B cell (primary cell): Measurements from ENCODE around the gene PRKCH. TPM values are rescaled to one million over a fixed set of nuclear protein-coding genes. Genes with fewer than 3 reads are reported as not detected.
A peak's percentile ranks its signal among the peaks of the same experiment; 100 is the strongest.

Experiments used
- ATAC-seq: fragments of 200-7000 bp; cut with Tn5 transposase; one replicate; pipeline ENCODE4 v1.10.0; 2021; ENCODE audit warnings: low read depth, mild to moderate bottlenecking, moderate number of reproducible peaks, moderate library complexity
- CTCF ChIA-PET: fragments of 350-600 bp; sonication (Branson Sonifier 250); formaldehyde crosslinking; loops from one replicate; lab custom pipeline; 2021; ENCODE audit warnings: antibody characterized with exemption, inconsistent platforms; lab: Charles Lee
- POLR2A ChIA-PET: fragments of 350-600 bp; sonication (Branson Sonifier 250); formaldehyde crosslinking; loops from one replicate; lab custom pipeline; 2021; ENCODE audit warnings: antibody characterized with exemption; lab: Charles Lee
- DNase-seq: peaks from one replicate; pipeline ENCODE4 v3.0.0; 2013
- H2AFZ ChIP-seq: 2 replicates; pipeline ENCODE4 v1.6.1; 2012; ENCODE audit warnings: mild to moderate bottlenecking, low read depth, low read length; ENCODE audit not compliant: insufficient read depth, poor library complexity, severe bottlenecking
- H3K27ac ChIP-seq, 2 donors: 1 replicate in 1 of 2; 2 replicates in 1 of 2; pipeline ENCODE4 v1.5.1; 2012 to 2013; ENCODE audit warnings: low read length in 2 of 2, mild to moderate bottlenecking in 2 of 2, moderate library complexity in 1 of 2
- H3K27me3 ChIP-seq, 4 experiments: fragments of 200-600 bp in 1 of 4; sonication (generic) in 1 of 4; replicated peaks in 1 of 4; 1 replicate in 2 of 4; 2 replicates in 2 of 4; pipeline versions ENCODE4 v1.6.1 to v1.7.0; 2013 to 2016; ENCODE audit warnings: low read length in 3 of 4, mild to moderate bottlenecking in 2 of 4, mixed read lengths in 1 of 4, moderate library complexity in 1 of 4; ENCODE audit not compliant: insufficient read depth in 4 of 4, control insufficient read depth in 3 of 4; ENCODE audit errors: control extremely low read depth in 1 of 4
- H3K36me3 ChIP-seq, 2 experiments: replicated peaks in 1 of 2; 1 replicate in 1 of 2; 2 replicates in 1 of 2; pipeline versions ENCODE4 v1.6.1 to v1.7.1; 2013; ENCODE audit warnings: low read length in 1 of 2; ENCODE audit not compliant: insufficient read depth in 2 of 2, control insufficient read depth in 1 of 2; ENCODE audit errors: control extremely low read depth in 1 of 2, extremely low read depth in 1 of 2
- H3K4me1 ChIP-seq, 2 donors: fragments of 200-600 bp in 1 of 2; sonication (generic) in 1 of 2; 1 replicate in 1 of 2; 2 replicates in 1 of 2; pipeline versions ENCODE4 v1.5.1 to v1.6.1; 2013 to 2017; ENCODE audit warnings: low read length in 2 of 2; ENCODE audit not compliant: control insufficient read depth in 2 of 2, insufficient read depth in 2 of 2
- H3K4me2 ChIP-seq: replicated peaks from 2 replicates; pipeline ENCODE3; 2012; ENCODE audit warnings: mild to moderate bottlenecking, low read depth, low read length; ENCODE audit not compliant: poor library complexity, severe bottlenecking
- H3K4me3 ChIP-seq, 5 experiments: fragments of 200-600 bp in 1 of 5; sonication (generic) in 1 of 5; 1 replicate in 3 of 5; 2 replicates in 2 of 5; pipeline versions ENCODE4 v1.5.1 to v1.7.0; 2011 to 2016; ENCODE audit warnings: low read length in 4 of 5, mild to moderate bottlenecking in 4 of 5, low read depth in 2 of 5, control low read depth in 1 of 5, moderate library complexity in 1 of 5; ENCODE audit not compliant: insufficient read depth in 1 of 5; ENCODE audit errors: control extremely low read depth in 1 of 5, extremely low read depth in 1 of 5
- H3K79me2 ChIP-seq: fragments of 200-600 bp; sonication (generic); one replicate; pipeline ENCODE4 v1.6.0; 2016; ENCODE audit warnings: low read length; ENCODE audit not compliant: control insufficient read depth, insufficient read depth
- H3K9ac ChIP-seq: fragments of 200-600 bp; sonication (generic); 2 replicates; pipeline ENCODE4 v1.6.1; 2017; ENCODE audit warnings: mild to moderate bottlenecking, low read length, moderate library complexity
- H3K9me3 ChIP-seq, 3 donors: one replicate each; pipeline versions ENCODE4 v1.6.1 to v1.7.1; 2013; ENCODE audit warnings: low read length in 2 of 3; ENCODE audit not compliant: control insufficient read depth in 2 of 3, insufficient read depth in 1 of 3; ENCODE audit errors: control extremely low read depth in 1 of 3
- H4K20me1 ChIP-seq: 2 replicates; pipeline ENCODE4 v1.6.0; 2012; ENCODE audit warnings: mild to moderate bottlenecking, low read length; ENCODE audit not compliant: insufficient read depth, control insufficient read depth, poor library complexity, severe bottlenecking
- H3K27ac Mint-ChIP-seq: one replicate; pipeline ENCODE4 v1.8.0; 2021; ENCODE audit warnings: mixed read lengths
- H3K27me3 Mint-ChIP-seq: one replicate; pipeline ENCODE4 v1.8.0; 2021; ENCODE audit warnings: mixed read lengths
- H3K4me1 Mint-ChIP-seq: one replicate; pipeline ENCODE4 v1.8.0; 2021; ENCODE audit warnings: mixed read lengths
- H3K4me3 Mint-ChIP-seq: one replicate; pipeline ENCODE4 v1.8.0; 2021; ENCODE audit warnings: mixed read lengths
- H3K9me3 Mint-ChIP-seq: one replicate; pipeline ENCODE4 v1.8.0; 2022; ENCODE audit warnings: mixed read lengths; ENCODE audit not compliant: insufficient read depth
- CTCF ChIP-seq: fragments of 200-600 bp; IDR thresholded peaks from one replicate; pipeline ENCODE4 v1.8.0; 2022; ENCODE audit warnings: antibody characterized with exemption, mild to moderate bottlenecking
- EZH2 ChIP-seq: IDR thresholded peaks from 2 replicates; pipeline ENCODE4 v1.6.1; 2012; ENCODE audit warnings: borderline replicate concordance, low read depth, mild to moderate bottlenecking, moderate library complexity, low read length; ENCODE audit not compliant: insufficient read depth, poor library complexity, severe bottlenecking
- WGBS: methylation state at CpG from one replicate; pipeline ENCODE4 v1.1.5; 2013; ENCODE audit warnings: missing lambda C conversion rate; ENCODE audit not compliant: insufficient coverage; 5-methylcytosine and 5-hydroxymethylcytosine counted together
- intact Hi-C: fragments of 100-400 bp; cut with micrococcal nuclease; formaldehyde crosslinking; loops from one replicate; pipeline ENCODE4 v1.10.0; 2022
- polyA plus RNA-seq: library from polyadenylated mRNA; depleted of rRNA; stranded (reverse); fragments of >200 nt; gene quantifications from 2 replicates; pipeline ENCODE4 v1.2.3, GENCODE V29; 2012
- total RNA-seq, 2 donors: library from RNA; stranded (reverse); fragments of 120-200 nt in 1 of 2; gene quantifications; 1 replicate in 1 of 2; 2 replicates in 1 of 2; pipeline versions ENCODE4 v1.2.3 to v1.2.4, GENCODE V29; 2013 to 2022

Gene PRKCH
- total and polyA plus RNA-seq, 2 donors (not counting 1 experiment from before 2014, with no cell fraction given) = 2.0 to 5.0 TPM

- Mint-ChIP-seq H3K4me1 (peaks cover 24% of the 10 kb centered on the region), H3K27ac (no peak overlapping the region), H3K9me3 (no peaks in the 10 kb centered on the region), H3K4me3 (no peak overlapping the region), H3K27me3 (no peaks in the 10 kb centered on the region)
- Histone ChIP-seq H3K4me1 (peaks cover 0 to 12% of the 10 kb centered on the region in 2 donors), H3K27me3 (no peaks in the 10 kb centered on the region), H2AFZ (no peak overlapping the region), H4K20me1 (no peaks in the 10 kb centered on the region), H3K4me2 (no peak overlapping the region), H3K9ac (no peak overlapping the region), H3K4me3 (no peak overlapping the region), H3K9me3 (no peaks in the 10 kb centered on the region), H3K36me3 (no peaks in the 10 kb centered on the region), H3K27ac (no peak overlapping the region), H3K79me2 (no peaks in the 10 kb centered on the region)
- intact Hi-C loops = loop anchor here (2.0 kb wide), 1 partner anchor 15 kb away; no protein-coding TSS in a partner anchor
- ATAC-seq = peak; percentile 33
- no peak for DNase-seq
- no peak for TF ChIP-seq CTCF
- no peak for TF ChIP-seq EZH2
- CTCF ChIA-PET = interaction anchor here (0.9 to 1.4 kb wide), 3 partner anchors 10 to 53 kb away, joined by 3 to 4 read pairs (median 4); no protein-coding TSS in a partner anchor
- 76% methylated on average over 16 of the region's 16 CpGs for WGBS
- POLR2A ChIA-PET = interaction anchor here (1.8 kb wide), 1 partner anchor 26 kb away, joined by 5 read pairs; no protein-coding TSS in a partner anchor
These were observed 204.1 kb downstream of the PRKCH start for GRCh38 chr14:61525293-61526011.
